A549 (cell line): ENCODE results near the gene SIRT7.

Experiments used
- KDM1A ChIP-seq: fragments of 200-600 bp; sonication (generic); IDR thresholded peaks from 2 replicates; pipeline ENCODE4 v1.6.1; 2016; ENCODE audit warnings: low read depth, mild to moderate bottlenecking
- KDM5A ChIP-seq: fragments of 200-600 bp; sonication (generic); IDR thresholded peaks from 2 replicates; pipeline ENCODE4 v1.6.1; 2016; ENCODE audit warnings: antibody characterized with exemption, mild to moderate bottlenecking
- RNF2 ChIP-seq: fragments of 200-600 bp; sonication (generic); IDR thresholded peaks from 2 replicates; pipeline ENCODE4 v1.6.1; 2016; ENCODE audit warnings: low read depth, mild to moderate bottlenecking, antibody characterized with exemption, moderate library complexity, borderline replicate concordance
- USF2 ChIP-seq: fragments of 450-650 bp; IDR thresholded peaks from 2 replicates; pipeline ENCODE4 v1.6.1; 2014; ENCODE audit warnings: antibody characterized with exemption
- TF ChIP-seq, protein P1 (sequence below): fragments of >200 bp; sonication (Bioruptor Twin); formaldehyde crosslinking; IDR thresholded peaks from 3 replicates; pipeline ENCODE4 v1.5.1; 2016

GRCh38 chr17:81951785-81952684, 34.1 kb upstream of the SIRT7 start:
- TF ChIP-seq, protein P1, sequence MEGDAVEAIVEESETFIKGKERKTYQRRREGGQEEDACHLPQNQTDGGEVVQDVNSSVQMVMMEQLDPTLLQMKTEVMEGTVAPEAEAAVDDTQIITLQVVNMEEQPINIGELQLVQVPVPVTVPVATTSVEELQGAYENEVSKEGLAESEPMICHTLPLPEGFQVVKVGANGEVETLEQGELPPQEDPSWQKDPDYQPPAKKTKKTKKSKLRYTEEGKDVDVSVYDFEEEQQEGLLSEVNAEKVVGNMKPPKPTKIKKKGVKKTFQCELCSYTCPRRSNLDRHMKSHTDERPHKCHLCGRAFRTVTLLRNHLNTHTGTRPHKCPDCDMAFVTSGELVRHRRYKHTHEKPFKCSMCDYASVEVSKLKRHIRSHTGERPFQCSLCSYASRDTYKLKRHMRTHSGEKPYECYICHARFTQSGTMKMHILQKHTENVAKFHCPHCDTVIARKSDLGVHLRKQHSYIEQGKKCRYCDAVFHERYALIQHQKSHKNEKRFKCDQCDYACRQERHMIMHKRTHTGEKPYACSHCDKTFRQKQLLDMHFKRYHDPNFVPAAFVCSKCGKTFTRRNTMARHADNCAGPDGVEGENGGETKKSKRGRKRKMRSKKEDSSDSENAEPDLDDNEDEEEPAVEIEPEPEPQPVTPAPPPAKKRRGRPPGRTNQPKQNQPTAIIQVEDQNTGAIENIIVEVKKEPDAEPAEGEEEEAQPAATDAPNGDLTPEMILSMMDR = no peak
- TF ChIP-seq KDM5A = no peak
- no peak for TF ChIP-seq USF2
- TF ChIP-seq KDM1A = no peak
- TF ChIP-seq RNF2 = no peak
